Panc1 (cell line): ENCODE measurements around the gene WDR7.

ENCODE experiments used
- SIN3A ChIP-seq: IDR thresholded peaks from 2 replicates; pipeline ENCODE4 v1.6.1; 2012; ENCODE audit warnings: low read depth, mild to moderate bottlenecking, low read length, moderate library complexity, borderline replicate concordance; ENCODE audit not compliant: insufficient read depth
- TF ChIP-seq, protein P1 (sequence below): fragments of 450-650 bp; IDR thresholded peaks from 2 replicates; pipeline ENCODE4 v1.5.1; 2017; ENCODE audit warnings: mild to moderate bottlenecking

DNA sequence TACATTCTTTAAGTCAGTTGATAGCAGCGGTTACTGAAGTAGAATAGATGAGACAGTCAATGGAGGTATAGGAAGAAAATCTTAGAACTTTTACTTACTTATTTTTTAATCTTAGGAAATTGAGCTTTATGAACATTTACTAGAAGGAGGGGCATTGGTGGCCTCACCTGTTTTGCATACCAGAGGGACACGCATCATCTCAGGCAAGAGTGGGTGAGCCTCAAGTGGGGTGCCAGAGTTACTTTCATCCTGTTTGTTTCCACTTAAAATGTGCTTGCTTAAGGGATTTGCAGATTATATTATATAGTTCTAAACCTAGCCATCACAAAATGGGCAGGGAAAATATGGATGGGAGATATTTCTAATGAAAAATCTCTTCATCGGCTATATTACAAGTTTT lies 61.6 kb downstream of the WDR7 start:
- TF ChIP-seq, protein P1, sequence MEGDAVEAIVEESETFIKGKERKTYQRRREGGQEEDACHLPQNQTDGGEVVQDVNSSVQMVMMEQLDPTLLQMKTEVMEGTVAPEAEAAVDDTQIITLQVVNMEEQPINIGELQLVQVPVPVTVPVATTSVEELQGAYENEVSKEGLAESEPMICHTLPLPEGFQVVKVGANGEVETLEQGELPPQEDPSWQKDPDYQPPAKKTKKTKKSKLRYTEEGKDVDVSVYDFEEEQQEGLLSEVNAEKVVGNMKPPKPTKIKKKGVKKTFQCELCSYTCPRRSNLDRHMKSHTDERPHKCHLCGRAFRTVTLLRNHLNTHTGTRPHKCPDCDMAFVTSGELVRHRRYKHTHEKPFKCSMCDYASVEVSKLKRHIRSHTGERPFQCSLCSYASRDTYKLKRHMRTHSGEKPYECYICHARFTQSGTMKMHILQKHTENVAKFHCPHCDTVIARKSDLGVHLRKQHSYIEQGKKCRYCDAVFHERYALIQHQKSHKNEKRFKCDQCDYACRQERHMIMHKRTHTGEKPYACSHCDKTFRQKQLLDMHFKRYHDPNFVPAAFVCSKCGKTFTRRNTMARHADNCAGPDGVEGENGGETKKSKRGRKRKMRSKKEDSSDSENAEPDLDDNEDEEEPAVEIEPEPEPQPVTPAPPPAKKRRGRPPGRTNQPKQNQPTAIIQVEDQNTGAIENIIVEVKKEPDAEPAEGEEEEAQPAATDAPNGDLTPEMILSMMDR = no peak
- TF ChIP-seq SIN3A = no peak
